Neural progenitor cell (in vitro differentiated cells): ENCODE results near the gene PRRT3.

Experiments used
- CTCF ChIP-seq: fragments of 200-600 bp; sonication (generic); IDR thresholded peaks from 2 replicates; pipeline ENCODE4 v1.5.1; 2017; ENCODE audit warnings: antibody characterized with exemption, mild to moderate bottlenecking
- EZH2 ChIP-seq: fragments of 200-600 bp; sonication (generic); IDR thresholded peaks from 2 replicates; pipeline ENCODE4 v1.6.1; 2017; ENCODE audit warnings: antibody characterized with exemption, mild to moderate bottlenecking, moderate library complexity
- EZH2phosphoT487 ChIP-seq: fragments of 200-600 bp; sonication (generic); IDR thresholded peaks from 2 replicates; pipeline ENCODE4 v1.6.1; 2017; ENCODE audit warnings: antibody characterized with exemption

- no peak for TF ChIP-seq EZH2
- TF ChIP-seq CTCF: no peak
- no peak for TF ChIP-seq EZH2phosphoT487
Measured at GRCh38 chr3:9980251-9980650, 28.0 kb upstream of the PRRT3 start.
